C4-2B (cell line): ENCODE results near the gene HIVEP3.

Source experiments
- H3K27ac ChIP-seq: fragments of 450-650 bp; 2 replicates; pipeline ENCODE4 v1.5.1; 2017
- ZFX ChIP-seq: fragments of 450-650 bp; IDR thresholded peaks from 2 replicates; pipeline ENCODE4 v1.6.1; 2017
- TF ChIP-seq, protein P1 (sequence below): fragments of 450-650 bp; conservative IDR thresholded peaks from 2 replicates; pipeline ENCODE4 v1.5.1; 2017; ENCODE audit warnings: mild to moderate bottlenecking

HIVEP3 gene

DNA sequence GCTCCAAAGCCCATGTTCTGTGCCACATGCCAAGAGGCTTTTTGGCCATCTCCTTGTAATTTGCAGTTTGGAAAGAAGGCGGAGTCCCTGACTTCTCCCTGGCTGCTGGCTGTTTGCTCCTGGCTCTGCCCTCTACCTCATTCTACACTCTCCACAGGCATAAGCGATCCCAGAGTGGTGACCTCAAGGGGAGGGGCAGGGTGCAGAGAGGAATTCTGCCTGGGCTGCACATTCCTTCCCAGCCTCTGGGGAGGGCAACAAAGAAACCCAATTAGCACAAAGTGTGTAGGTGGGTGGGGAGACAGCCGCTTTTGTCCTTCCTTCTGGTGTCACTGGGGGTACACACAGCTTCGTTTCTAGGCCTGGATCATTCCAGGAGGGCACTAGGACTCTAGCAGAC, 95.3 kb downstream of the HIVEP3 start:
- H3K27ac ChIP-seq, result no peak overlapping the region
- TF ChIP-seq, protein P1, sequence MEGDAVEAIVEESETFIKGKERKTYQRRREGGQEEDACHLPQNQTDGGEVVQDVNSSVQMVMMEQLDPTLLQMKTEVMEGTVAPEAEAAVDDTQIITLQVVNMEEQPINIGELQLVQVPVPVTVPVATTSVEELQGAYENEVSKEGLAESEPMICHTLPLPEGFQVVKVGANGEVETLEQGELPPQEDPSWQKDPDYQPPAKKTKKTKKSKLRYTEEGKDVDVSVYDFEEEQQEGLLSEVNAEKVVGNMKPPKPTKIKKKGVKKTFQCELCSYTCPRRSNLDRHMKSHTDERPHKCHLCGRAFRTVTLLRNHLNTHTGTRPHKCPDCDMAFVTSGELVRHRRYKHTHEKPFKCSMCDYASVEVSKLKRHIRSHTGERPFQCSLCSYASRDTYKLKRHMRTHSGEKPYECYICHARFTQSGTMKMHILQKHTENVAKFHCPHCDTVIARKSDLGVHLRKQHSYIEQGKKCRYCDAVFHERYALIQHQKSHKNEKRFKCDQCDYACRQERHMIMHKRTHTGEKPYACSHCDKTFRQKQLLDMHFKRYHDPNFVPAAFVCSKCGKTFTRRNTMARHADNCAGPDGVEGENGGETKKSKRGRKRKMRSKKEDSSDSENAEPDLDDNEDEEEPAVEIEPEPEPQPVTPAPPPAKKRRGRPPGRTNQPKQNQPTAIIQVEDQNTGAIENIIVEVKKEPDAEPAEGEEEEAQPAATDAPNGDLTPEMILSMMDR, result no peak
- TF ChIP-seq ZFX, result no peak

- no peak overlapping the region for H3K27ac ChIP-seq
- TF ChIP-seq ZFX, result no peak
- TF ChIP-seq, protein P1, result no peak
These were observed 95.9 kb downstream of the HIVEP3 start for GRCh38 chr1:41822866-41823265.

GRCh38 chr1:41819843-41820242, 98.9 kb downstream of the HIVEP3 start:
- H3K27ac ChIP-seq, result no peak overlapping the region
- TF ChIP-seq, protein P1, result no peak
- TF ChIP-seq ZFX, result no peak

GRCh38 chr1:41819069-41819468, 99.7 kb downstream of the HIVEP3 start:
- H3K27ac ChIP-seq, result no peak overlapping the region
- TF ChIP-seq ZFX, result no peak
- TF ChIP-seq, protein P1, result no peak

DNA sequence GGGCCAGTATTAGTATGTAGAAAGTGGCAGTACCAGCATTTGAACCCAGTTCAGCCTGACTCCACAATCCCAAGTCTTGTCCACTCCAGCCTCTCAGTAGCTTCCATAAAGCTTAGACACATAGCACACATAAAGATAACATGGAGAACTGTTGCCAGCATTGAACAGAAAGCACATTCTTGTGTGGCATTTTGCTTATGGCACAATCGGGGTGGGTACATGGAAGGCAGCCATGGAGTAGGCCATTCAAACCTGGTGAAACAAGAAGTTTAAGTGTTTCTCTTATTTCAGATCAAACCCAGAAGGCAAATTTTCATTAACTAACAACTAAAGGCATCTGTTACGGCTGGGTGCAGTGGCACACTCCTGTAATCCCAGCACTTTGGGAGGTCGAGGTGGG, 102.7 kb downstream of the HIVEP3 start:
- no peak overlapping the region for H3K27ac ChIP-seq
- TF ChIP-seq, protein P1, result no peak
- TF ChIP-seq ZFX, result no peak

DNA sequence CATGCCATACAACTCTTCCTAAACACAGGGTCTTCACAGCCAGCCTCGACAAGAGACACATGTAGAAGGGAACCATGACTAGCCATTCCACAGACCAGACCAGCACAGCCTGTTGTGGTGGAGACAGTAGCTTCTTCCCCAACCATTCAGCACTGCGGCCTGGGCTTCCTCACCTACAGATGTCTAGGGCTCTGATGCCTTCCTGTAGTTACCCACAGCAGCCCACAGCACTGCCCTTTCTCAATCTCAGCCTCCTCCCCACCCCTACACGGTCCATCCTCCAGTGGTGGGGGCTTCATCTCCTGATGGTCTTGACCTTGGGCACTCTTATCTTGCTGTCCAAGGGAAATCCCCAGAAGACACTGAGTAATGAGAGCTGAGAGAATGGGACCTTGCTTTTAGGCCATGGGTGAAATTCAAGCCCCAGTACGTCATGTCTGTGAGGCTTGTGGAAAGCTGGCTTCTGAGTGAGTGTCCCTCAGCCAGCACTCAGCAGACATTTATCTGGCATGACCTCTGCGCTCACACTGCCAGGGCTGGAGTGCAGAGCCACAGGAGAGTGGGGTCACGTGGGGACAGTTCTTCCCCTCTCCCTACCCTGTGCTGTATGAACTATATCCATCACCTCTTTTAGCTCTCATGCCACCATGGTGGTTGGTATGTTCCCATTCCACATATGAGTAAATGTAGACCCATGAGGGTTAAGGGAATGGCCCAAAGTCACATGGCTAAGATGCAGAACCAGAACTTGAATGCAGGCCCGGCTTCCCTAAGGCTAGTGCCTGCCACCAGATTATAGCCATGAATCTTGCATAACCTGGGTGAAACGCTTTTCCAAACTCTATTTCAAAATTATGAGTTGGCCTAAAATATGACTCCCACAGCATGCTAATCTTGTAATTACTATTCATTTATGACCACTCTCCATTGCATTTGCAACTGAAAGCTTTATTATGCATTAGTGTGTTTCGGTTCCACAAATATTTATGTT, 104.7 kb downstream of the HIVEP3 start:
- TF ChIP-seq ZFX, result no peak
- TF ChIP-seq, protein P1, result no peak

DNA sequence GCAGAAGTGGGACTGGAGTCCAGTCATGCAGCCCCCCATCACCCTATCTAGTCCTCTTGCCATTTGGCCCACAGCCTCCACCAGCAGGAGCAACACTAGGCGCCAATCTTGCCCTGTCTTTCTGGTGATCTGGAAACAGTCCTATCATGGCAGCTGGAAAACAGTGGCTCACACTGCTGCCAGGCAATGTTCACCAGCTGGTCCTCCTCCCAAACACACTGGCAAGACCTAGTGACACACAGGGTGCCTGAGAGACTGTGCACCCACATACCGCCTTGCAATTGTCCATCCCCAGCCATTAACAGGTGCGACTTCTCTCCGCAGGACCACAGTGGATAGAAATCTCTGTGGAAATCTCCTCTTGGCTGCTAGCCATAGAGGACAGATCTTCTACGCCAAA, 105.5 kb downstream of the HIVEP3 start:
- no peak overlapping the region for H3K27ac ChIP-seq
- TF ChIP-seq, protein P1, result no peak
- no peak for TF ChIP-seq ZFX

More for the DNA sequence above, 104.7 kb downstream of the HIVEP3 start:
- H3K27ac ChIP-seq, result no peak overlapping the region
